A673 (cell line): Measurements from ENCODE around the gene IFI44. TPM values are rescaled to one million over a fixed set of nuclear protein-coding genes. Genes with fewer than 3 reads are reported as not detected.

Source experiments
- BruUV-seq: library from RNA; stranded (reverse); fragments of 400-500 nt; replicated peaks from 2 replicates; lab custom pipeline; 2021; lab: Mats Ljungman, UMichigan
- CTCF ChIA-PET: fragments of 300-600 bp; sonication (Branson Sonifier 250); formaldehyde crosslinking; loops from one replicate; lab custom pipeline; 2022; ENCODE audit warnings: antibody characterized with exemption; lab: Charles Lee
- POLR2A ChIA-PET: fragments of 300-600 bp; sonication (Branson Sonifier 250); formaldehyde crosslinking; loops from one replicate; lab custom pipeline; 2022; ENCODE audit warnings: antibody characterized with exemption; ENCODE audit not compliant: low non-redundant PET; lab: Charles Lee
- DNase-seq: peaks from one replicate; pipeline ENCODE4 v3.0.0-alpha.2; 2015; ENCODE audit warnings: low spot score
- H3K27ac ChIP-seq: fragments of 200-600 bp; sonication (generic); 2 replicates; pipeline ENCODE4 v1.5.1; 2016; ENCODE audit warnings: mixed run types, low read depth, mild to moderate bottlenecking, mixed read lengths, antibody characterized with exemption, low read length; ENCODE audit not compliant: poor library complexity, severe bottlenecking
- H3K27me3 ChIP-seq: fragments of 200-600 bp; sonication (generic); replicated peaks from 2 replicates; pipeline ENCODE4 v1.6.1; 2017; ENCODE audit warnings: mixed run types, low read depth, mild to moderate bottlenecking, mixed read lengths, antibody characterized with exemption, low read length; ENCODE audit not compliant: insufficient read depth, poor library complexity
- H3K36me3 ChIP-seq: fragments of 200-600 bp; sonication (generic); 2 replicates; pipeline ENCODE4 v1.6.1; 2016; ENCODE audit warnings: mixed run types, mild to moderate bottlenecking, mixed read lengths, antibody characterized with exemption, low read length; ENCODE audit not compliant: insufficient read depth, poor library complexity, severe bottlenecking
- H3K4me1 ChIP-seq: fragments of 200-600 bp; sonication (generic); 2 replicates; pipeline ENCODE4 v1.6.1; 2017; ENCODE audit warnings: mixed run types, mild to moderate bottlenecking, mixed read lengths, antibody characterized with exemption, low read length; ENCODE audit not compliant: insufficient read depth, poor library complexity, severe bottlenecking
- H3K4me3 ChIP-seq: fragments of 200-600 bp; sonication (generic); 2 replicates; pipeline ENCODE4 v1.5.1; 2016; ENCODE audit warnings: low read depth, mixed run types, mild to moderate bottlenecking, mixed read lengths, low read length; ENCODE audit not compliant: poor library complexity, severe bottlenecking
- H3K9me3 ChIP-seq: fragments of 200-600 bp; sonication (generic); 2 replicates; pipeline ENCODE4 v1.6.1; 2016; ENCODE audit warnings: mixed run types, low read depth, mild to moderate bottlenecking, mixed read lengths, antibody characterized with exemption, low read length; ENCODE audit not compliant: poor library complexity, severe bottlenecking
- EZH2 ChIP-seq: fragments of 200-600 bp; sonication (generic); IDR thresholded peaks from 2 replicates; pipeline ENCODE4 v1.6.1; 2017; ENCODE audit warnings: borderline replicate concordance, low read depth, mild to moderate bottlenecking, mixed read lengths, antibody characterized with exemption, low read length; ENCODE audit not compliant: poor library complexity, severe bottlenecking
- intact Hi-C: fragments of 100-400 bp; cut with micrococcal nuclease; formaldehyde crosslinking; loops from one replicate; pipeline ENCODE4 v1.10.0; 2022; ENCODE audit not compliant: unreplicated experiment
- total RNA-seq: library from RNA; stranded (reverse); gene quantifications from 2 replicates; pipeline ENCODE4 v1.2.3, GENCODE V29; 2021
- TF ChIP-seq, protein P1 (sequence below): fragments of 300-800, 200-600 bp; sonication (generic); conservative IDR thresholded peaks from 2 replicates; pipeline ENCODE4 v1.5.1; 2017; ENCODE audit warnings: low read depth, mild to moderate bottlenecking, antibody characterized with exemption, low read length, moderate library complexity, mixed read lengths

IFI44 gene
- total RNA-seq, 1 experiment from 2014 or later: 29.0 TPM

- H3K36me3 ChIP-seq: no peaks in the 10 kb centered on the region
- no TSS peak for BruUV-seq
- H3K4me1 ChIP-seq: peaks cover 31% of the 10 kb centered on the region
- H3K9me3 ChIP-seq: no peaks in the 10 kb centered on the region
- no peaks in the 10 kb centered on the region for H3K27me3 ChIP-seq
- TF ChIP-seq, protein P1, sequence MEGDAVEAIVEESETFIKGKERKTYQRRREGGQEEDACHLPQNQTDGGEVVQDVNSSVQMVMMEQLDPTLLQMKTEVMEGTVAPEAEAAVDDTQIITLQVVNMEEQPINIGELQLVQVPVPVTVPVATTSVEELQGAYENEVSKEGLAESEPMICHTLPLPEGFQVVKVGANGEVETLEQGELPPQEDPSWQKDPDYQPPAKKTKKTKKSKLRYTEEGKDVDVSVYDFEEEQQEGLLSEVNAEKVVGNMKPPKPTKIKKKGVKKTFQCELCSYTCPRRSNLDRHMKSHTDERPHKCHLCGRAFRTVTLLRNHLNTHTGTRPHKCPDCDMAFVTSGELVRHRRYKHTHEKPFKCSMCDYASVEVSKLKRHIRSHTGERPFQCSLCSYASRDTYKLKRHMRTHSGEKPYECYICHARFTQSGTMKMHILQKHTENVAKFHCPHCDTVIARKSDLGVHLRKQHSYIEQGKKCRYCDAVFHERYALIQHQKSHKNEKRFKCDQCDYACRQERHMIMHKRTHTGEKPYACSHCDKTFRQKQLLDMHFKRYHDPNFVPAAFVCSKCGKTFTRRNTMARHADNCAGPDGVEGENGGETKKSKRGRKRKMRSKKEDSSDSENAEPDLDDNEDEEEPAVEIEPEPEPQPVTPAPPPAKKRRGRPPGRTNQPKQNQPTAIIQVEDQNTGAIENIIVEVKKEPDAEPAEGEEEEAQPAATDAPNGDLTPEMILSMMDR: no peak
- TF ChIP-seq EZH2: no peak
- intact Hi-C loops: no loop called here
- H3K27ac ChIP-seq: no peak overlapping the region
- ChIA-PET CTCF (no interaction called here), POLR2A (no interaction called here)
- no peak overlapping the region for H3K4me3 ChIP-seq
- no peak for DNase-seq
Measured at GRCh38 chr1:78622548-78622947, 27.1 kb upstream of the IFI44 start.

DNA sequence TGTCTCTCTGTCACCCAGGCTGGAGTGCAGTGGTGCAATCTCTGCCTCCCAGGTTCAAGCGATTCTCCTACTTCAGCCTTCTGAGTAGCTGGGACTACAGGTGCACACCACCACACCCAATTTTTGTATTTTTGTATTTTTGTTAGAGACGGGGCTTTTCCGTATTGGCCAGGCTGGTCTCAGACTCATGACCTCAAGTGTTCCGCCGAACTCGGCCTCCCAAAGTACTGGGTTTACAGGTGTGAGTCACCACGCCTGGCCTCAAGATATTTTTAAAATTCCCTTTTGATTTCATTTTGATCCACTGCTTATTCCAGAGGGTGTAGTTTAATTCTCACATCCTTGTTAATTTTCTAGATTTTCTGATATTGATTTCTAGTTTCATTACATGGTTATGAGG lies 25.6 kb upstream of the IFI44 start:
- H3K4me3 ChIP-seq: no peak overlapping the region
- ChIA-PET POLR2A (no interaction called here), CTCF (no interaction called here)
- DNase-seq: no peak
- no peak for TF ChIP-seq EZH2
- TF ChIP-seq, protein P1: no peak
- peaks cover 21% of the 10 kb centered on the region for H3K4me1 ChIP-seq
- H3K36me3 ChIP-seq: no peaks in the 10 kb centered on the region
- BruUV-seq: no TSS peak
- intact Hi-C loops: no loop called here
- no peaks in the 10 kb centered on the region for H3K9me3 ChIP-seq
- H3K27me3 ChIP-seq: no peaks in the 10 kb centered on the region
- no peak overlapping the region for H3K27ac ChIP-seq

DNA sequence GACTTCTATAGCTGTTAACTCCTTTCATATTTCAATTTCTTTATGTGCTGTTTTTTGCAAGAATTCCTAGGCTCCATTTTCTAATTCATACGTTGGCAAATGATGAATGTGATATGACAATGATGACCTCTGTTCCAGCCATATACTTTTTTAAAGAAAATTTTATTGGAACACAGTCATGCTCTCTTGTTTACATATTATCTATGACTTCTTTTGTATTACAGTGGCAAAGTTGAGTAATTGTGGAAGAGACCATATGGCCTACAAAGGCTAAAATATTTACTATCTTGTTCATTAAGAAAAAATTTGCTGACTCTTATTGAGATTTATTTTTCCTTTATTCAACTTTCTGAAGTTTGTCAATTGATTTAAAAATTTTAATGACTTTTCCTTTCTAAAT lies 22.3 kb upstream of the IFI44 start:
- Histone ChIP-seq H3K36me3 (no peaks in the 10 kb centered on the region), H3K4me3 (no peak overlapping the region), H3K4me1 (no peaks in the 10 kb centered on the region), H3K27me3 (no peaks in the 10 kb centered on the region), H3K9me3 (no peaks in the 10 kb centered on the region), H3K27ac (no peak overlapping the region)
- ChIA-PET POLR2A (no interaction called here), CTCF (no interaction called here)
- no TSS peak for BruUV-seq
- no peak for DNase-seq
- TF ChIP-seq, protein P1: no peak
- no peak for TF ChIP-seq EZH2
- intact Hi-C loops: no loop called here
